ENCODE data around the gene TTYH2. TPM values are rescaled to one million over a fixed set of nuclear protein-coding genes. Genes with fewer than 3 reads are reported as not detected.

The TTYH2 gene
- total RNA-seq, 1 experiment from 2014 or later = 4.5 TPM

GRCh38 chr17:74220946-74221818, 7.8 kb downstream of the TTYH2 start:
- ChIA-PET CTCF (interaction anchor here (1.8 to 2.4 kb wide), 3 partner anchors 64 to 148 kb away, joined by 5 to 8 read pairs (median 7); no protein-coding TSS in a partner anchor), POLR2A (no interaction called here)
- Mint-ChIP-seq H3K27ac (no peak overlapping the region), H3K4me1 (no peaks in the 10 kb centered on the region), H3K27me3 (ENCODE audit: low read depth) (no peaks in the 10 kb centered on the region), H3K36me3 (no peaks in the 10 kb centered on the region), H3K4me3 (no peak overlapping the region), H3K9me3 (0 out of 2 replicates have a peak, but pooled peaks cover 4% of the 10 kb centered on the region)
- ATAC-seq (no peak), DNase-seq (ENCODE audit: low spot score) (no peak)
- TF ChIP-seq ZNF416 (CRISPR knock-in tag; IDR thresholded peaks at IDR 0.05) (no peak), MXD4 (CRISPR knock-in tag; IDR thresholded peaks at IDR 0.05; ENCODE audit: borderline replicate concordance) (no peak), NR2C2 (CRISPR knock-in tag; IDR thresholded peaks at IDR 0.05) (no peak), FOXK1 (CRISPR knock-in tag; IDR thresholded peaks at IDR 0.05) (no peak), OVOL2 (CRISPR knock-in tag; IDR thresholded peaks at IDR 0.05; ENCODE audit: borderline replicate concordance) (no peak), FOXJ3 (CRISPR knock-in tag; IDR thresholded peaks at IDR 0.05; ENCODE audit: borderline replicate concordance) (no peak), IRF1 (CRISPR knock-in tag; IDR thresholded peaks at IDR 0.05) (no peak), NFATC4 (CRISPR knock-in tag; IDR thresholded peaks at IDR 0.05) (no peak), GRHL2 (CRISPR knock-in tag; IDR thresholded peaks at IDR 0.05; ENCODE audit: insufficient replicate concordance, severe bottlenecking) (no peak), ZNF281 (CRISPR knock-in tag; IDR thresholded peaks at IDR 0.05) (no peak), CREM (CRISPR knock-in tag; IDR thresholded peaks at IDR 0.05) (no peak)
- TF ChIP-seq, protein P1, sequence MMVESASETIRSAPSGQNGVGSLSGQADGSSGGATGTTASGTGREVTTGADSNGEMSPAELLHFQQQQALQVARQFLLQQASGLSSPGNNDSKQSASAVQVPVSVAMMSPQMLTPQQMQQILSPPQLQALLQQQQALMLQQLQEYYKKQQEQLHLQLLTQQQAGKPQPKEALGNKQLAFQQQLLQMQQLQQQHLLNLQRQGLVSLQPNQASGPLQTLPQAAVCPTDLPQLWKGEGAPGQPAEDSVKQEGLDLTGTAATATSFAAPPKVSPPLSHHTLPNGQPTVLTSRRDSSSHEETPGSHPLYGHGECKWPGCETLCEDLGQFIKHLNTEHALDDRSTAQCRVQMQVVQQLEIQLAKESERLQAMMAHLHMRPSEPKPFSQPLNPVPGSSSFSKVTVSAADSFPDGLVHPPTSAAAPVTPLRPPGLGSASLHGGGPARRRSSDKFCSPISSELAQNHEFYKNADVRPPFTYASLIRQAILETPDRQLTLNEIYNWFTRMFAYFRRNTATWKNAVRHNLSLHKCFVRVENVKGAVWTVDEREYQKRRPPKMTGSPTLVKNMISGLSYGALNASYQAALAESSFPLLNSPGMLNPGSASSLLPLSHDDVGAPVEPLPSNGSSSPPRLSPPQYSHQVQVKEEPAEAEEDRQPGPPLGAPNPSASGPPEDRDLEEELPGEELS (CRISPR knock-in tag; IDR thresholded peaks at IDR 0.05) = no peak
- TF ChIP-seq, protein P2, sequence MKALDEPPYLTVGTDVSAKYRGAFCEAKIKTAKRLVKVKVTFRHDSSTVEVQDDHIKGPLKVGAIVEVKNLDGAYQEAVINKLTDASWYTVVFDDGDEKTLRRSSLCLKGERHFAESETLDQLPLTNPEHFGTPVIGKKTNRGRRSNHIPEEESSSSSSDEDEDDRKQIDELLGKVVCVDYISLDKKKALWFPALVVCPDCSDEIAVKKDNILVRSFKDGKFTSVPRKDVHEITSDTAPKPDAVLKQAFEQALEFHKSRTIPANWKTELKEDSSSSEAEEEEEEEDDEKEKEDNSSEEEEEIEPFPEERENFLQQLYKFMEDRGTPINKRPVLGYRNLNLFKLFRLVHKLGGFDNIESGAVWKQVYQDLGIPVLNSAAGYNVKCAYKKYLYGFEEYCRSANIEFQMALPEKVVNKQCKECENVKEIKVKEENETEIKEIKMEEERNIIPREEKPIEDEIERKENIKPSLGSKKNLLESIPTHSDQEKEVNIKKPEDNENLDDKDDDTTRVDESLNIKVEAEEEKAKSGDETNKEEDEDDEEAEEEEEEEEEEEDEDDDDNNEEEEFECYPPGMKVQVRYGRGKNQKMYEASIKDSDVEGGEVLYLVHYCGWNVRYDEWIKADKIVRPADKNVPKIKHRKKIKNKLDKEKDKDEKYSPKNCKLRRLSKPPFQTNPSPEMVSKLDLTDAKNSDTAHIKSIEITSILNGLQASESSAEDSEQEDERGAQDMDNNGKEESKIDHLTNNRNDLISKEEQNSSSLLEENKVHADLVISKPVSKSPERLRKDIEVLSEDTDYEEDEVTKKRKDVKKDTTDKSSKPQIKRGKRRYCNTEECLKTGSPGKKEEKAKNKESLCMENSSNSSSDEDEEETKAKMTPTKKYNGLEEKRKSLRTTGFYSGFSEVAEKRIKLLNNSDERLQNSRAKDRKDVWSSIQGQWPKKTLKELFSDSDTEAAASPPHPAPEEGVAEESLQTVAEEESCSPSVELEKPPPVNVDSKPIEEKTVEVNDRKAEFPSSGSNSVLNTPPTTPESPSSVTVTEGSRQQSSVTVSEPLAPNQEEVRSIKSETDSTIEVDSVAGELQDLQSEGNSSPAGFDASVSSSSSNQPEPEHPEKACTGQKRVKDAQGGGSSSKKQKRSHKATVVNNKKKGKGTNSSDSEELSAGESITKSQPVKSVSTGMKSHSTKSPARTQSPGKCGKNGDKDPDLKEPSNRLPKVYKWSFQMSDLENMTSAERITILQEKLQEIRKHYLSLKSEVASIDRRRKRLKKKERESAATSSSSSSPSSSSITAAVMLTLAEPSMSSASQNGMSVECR (CRISPR knock-in tag; IDR thresholded peaks at IDR 0.05; ENCODE audit: borderline replicate concordance) = no peak
- TF ChIP-seq, protein P3, sequence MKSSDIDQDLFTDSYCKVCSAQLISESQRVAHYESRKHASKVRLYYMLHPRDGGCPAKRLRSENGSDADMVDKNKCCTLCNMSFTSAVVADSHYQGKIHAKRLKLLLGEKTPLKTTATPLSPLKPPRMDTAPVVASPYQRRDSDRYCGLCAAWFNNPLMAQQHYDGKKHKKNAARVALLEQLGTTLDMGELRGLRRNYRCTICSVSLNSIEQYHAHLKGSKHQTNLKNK (CRISPR knock-in tag; IDR thresholded peaks at IDR 0.05) = no peak
- TF ChIP-seq, protein P4, sequence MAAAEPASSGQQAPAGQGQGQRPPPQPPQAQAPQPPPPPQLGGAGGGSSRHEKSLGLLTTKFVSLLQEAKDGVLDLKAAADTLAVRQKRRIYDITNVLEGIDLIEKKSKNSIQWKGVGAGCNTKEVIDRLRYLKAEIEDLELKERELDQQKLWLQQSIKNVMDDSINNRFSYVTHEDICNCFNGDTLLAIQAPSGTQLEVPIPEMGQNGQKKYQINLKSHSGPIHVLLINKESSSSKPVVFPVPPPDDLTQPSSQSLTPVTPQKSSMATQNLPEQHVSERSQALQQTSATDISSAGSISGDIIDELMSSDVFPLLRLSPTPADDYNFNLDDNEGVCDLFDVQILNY (CRISPR knock-in tag; IDR thresholded peaks at IDR 0.05) = no peak

Measured in WTC11 (cell line).